GM13977 (cell line): ENCODE measurements around the gene TCF19.

Experiments
- DNase-seq: peaks from one replicate; pipeline ENCODE4 v3.0.0; 2012; ENCODE audit warnings: low spot score
- CTCF ChIP-seq: IDR thresholded peaks from 2 replicates; pipeline ENCODE4 v1.5.1; 2012; ENCODE audit warnings: mild to moderate bottlenecking, control low read depth; ENCODE audit not compliant: insufficient read depth; ENCODE audit errors: extremely low read depth, missing control alignments
- in situ Hi-C: fragments of 300-500 bp; cut with MboI; formaldehyde crosslinking; loops from one replicate; pipeline ENCODE4 v1.12.0; 2022; ENCODE audit warnings: low sequenced_read_pairs, low pct_unique_long_range_greater_than_20kb, mixed read lengths, inconsistent platforms; ENCODE audit not compliant: unreplicated experiment

TCF19 gene

DNA sequence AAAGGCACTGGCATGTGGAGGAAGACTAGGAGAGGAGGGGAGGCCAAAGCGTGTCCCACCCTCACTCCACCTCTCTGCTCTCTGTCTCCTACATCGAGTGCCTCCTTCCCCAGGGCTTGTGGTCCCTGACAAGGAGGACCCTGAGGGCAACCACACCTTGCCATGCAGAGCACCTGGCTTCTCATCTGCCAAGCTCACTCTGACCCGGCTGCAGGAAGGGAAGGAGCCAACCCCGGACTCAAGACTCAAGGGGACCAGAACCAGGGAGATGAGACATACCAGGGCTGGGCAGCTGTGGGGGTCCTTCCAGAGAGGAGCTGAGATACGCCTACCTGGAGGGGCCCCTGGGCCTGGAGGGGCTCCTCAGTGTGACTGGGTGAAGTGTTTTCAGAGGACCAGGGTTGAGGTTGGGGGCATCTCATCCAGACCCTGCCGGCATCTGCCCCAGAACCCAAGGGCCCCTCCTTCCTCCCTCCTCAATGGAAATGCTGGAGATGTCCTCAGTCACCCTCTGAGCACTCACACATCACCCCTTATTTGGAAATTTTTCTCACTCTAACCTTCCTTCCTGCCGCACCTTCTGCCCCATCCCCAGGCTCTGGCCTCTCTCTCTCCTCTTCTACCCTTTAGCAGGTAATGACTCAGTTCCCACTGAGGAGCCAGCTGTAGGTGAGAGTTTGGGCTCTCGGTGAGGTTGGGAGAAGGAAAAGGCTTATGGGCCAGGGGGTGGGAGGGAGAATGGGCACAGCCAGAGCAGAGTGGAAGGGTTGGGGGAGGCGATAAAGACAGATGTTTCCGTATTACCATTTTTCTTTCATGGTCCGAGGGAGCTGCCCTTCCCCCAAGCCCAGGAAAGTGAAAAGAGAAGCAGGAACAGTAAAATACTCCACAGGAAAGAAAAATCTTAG is 44.1 kb downstream of the TCF19 start:
- TF ChIP-seq CTCF, result no peak
- in situ Hi-C loops, result no loop called here
- no peak for DNase-seq

DNA sequence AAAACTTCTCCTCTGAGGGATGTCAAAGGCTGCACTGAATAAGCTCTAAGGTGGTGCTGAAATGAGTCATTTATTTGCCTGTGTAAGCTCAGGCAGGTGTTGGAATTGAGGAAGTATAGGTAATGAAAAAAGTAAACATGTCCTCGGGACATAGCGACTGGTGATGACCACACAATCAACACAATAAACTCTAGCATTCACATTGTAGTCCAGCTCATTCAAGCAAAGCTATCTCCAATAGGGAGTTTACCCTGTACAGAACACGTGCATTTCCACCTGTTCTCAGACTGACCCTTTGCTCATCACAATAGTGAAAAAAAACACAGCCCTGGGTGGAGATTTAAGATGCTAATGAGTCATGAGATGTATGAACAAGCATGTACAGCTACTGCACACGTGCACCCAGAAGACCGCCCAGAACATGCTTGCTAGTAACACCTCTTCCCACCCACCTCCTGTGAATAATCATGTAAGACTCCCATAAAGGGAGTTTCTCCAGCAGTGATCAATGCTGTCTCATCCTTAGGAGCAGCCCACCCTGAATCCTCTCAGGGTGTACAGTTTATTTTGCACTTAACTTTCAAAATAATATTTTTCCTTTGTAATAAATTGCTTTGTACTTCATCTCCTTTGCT is 45.1 kb downstream of the TCF19 start:
- no peak for TF ChIP-seq CTCF
- in situ Hi-C loops, result no loop called here
- no peak for DNase-seq

- in situ Hi-C loops, result no loop called here
- no peak for TF ChIP-seq CTCF
- no peak for DNase-seq
Measured at GRCh38 chr6:31204751-31205145, 46.4 kb downstream of the TCF19 start.

DNA sequence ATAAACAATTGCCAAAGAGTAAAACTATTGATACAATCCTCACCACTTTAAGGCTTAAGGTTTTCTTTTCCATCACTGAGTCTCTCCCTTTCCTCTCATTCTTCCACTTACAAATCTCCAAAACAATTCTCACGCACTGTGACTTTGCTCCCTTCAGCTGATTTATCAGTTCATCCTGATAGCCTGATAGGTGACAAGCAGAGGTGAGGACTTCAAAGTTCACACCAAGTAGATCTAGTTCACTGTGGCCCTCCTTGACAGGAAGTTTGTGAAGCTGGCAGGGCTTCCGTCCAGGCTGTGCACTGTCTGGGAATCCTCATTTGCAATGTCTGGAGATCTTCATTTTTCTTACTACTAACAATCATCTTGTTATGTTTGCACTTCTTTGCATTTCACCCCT is 47.2 kb downstream of the TCF19 start:
- TF ChIP-seq CTCF, result no peak
- no peak for DNase-seq
- in situ Hi-C loops, result no loop called here

DNA sequence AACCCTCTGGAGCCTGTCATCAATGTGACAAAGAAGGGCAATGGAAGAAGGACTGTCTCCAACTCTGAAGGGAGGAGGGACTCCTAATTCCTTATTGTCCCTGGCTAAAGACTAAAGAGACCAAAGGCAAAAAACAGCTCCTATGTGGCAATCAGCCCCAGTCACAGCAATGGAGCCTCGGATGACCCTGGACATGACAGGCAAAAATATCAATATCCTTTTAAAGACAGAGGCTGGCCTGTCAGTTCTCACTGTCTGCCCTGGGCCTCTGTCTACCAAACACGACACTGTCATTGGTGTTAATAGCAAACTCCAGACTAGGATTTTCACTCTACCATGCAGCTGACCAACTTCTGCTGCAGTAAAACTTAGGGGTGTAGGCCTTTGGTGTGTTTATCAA is 50.1 kb downstream of the TCF19 start:
- in situ Hi-C loops, result no loop called here
- DNase-seq, result no peak
- no peak for TF ChIP-seq CTCF

DNA sequence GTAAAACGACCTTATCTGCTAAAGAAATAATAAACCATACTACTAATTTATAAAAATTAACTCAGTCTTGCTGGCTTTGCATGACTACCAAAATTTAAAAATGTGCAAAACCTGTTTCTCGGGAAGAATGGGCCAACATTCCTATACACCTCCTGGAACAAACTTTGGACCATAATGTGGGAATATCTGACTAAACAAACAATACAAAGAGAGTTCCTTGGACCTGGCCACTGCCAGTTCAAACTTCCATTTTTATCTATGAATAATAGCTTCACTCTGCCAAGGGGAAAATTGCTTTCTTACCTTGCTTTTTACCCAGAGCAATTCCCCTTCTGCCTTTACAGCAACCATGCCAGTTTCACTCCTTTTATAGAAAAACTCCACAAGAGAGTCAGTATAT is 50.7 kb downstream of the TCF19 start:
- TF ChIP-seq CTCF, result no peak
- in situ Hi-C loops, result no loop called here
- no peak for DNase-seq
